Measurements from ENCODE around the gene MTA1. TPM values are rescaled to one million over a fixed set of nuclear protein-coding genes. Genes with fewer than 3 reads are reported as not detected.

Gene MTA1
- total RNA-seq, 1 donor from 2014 or later, result 64.1 TPM

DNA sequence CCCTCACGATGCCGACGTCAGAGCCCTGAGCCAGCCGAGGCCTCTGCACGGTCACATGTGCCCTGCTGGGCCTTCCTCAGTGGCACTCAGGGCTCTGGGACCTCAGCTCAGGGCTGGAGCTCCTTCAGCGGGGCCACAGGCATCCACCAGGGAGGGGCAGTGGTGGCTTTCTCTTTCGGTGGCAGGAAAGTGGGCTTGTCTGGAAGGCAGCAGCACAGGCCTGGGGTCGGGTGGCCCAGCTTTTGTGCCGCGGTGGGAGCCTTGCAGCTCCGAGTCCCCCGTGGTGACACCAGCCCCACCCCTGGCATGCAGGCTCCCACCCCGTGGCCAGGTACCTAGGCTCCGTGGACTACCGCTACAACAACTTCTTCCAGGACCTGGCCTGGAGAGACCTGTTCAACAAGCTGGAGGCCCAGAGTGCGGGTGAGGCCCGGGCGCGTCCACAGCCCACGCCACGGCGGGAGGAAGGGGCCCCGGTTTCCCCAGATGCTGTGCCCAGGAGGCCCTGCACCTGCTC is 35.5 kb upstream of the MTA1 start:
- TF ChIP-seq, protein P1, sequence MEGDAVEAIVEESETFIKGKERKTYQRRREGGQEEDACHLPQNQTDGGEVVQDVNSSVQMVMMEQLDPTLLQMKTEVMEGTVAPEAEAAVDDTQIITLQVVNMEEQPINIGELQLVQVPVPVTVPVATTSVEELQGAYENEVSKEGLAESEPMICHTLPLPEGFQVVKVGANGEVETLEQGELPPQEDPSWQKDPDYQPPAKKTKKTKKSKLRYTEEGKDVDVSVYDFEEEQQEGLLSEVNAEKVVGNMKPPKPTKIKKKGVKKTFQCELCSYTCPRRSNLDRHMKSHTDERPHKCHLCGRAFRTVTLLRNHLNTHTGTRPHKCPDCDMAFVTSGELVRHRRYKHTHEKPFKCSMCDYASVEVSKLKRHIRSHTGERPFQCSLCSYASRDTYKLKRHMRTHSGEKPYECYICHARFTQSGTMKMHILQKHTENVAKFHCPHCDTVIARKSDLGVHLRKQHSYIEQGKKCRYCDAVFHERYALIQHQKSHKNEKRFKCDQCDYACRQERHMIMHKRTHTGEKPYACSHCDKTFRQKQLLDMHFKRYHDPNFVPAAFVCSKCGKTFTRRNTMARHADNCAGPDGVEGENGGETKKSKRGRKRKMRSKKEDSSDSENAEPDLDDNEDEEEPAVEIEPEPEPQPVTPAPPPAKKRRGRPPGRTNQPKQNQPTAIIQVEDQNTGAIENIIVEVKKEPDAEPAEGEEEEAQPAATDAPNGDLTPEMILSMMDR (conservative IDR thresholded peaks at IDR 0.05; ENCODE audit: low read depth, low read length), result no peak
- DNase-seq (ENCODE audit: low read depth), result no peak

DNA sequence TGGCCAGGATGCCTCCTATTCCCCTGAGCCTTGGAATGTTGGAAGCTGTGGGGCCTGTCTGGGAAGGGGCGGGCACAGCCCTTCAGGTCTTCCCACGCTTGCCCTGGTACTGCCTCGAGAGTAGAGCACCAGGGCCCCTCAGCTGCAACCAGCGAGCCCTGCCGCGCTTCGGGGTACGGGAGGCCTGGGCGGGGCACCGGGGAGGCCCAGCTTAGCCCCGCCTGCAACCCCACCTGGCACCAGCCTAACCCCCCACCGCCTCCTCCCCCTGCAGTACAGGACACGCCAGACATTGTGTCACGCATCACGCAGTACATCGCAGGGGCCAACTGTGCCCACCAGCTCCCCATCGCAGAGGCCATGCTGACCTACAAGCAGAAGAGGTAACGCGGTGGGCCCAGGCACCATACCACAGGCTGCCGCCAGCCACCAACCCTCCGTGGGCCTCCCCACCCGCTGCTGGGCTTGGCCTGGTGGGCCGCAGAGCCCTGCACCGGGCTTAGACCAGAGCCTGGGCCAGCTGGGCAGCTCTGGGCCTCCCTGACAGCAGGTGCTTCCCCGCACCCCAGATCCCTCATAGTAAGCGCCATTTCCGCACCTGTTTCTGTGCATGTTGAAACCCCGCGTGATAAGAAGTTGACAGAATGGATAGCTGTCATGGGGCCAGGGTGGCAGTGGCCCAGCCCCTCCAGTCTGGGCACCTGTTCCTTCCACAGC is 34.9 kb upstream of the MTA1 start:
- TF ChIP-seq, protein P1 (conservative IDR thresholded peaks at IDR 0.05; ENCODE audit: low read depth, low read length), result no peak
- no peak overlapping the region for H3K4me3 ChIP-seq (ENCODE audit: low read depth, low read length)
- DNase-seq (ENCODE audit: low read depth), result no peak

More for the DNA sequence above, 35.5 kb upstream of the MTA1 start:
- no peak overlapping the region for H3K4me3 ChIP-seq (ENCODE audit: low read depth, low read length)

DNA sequence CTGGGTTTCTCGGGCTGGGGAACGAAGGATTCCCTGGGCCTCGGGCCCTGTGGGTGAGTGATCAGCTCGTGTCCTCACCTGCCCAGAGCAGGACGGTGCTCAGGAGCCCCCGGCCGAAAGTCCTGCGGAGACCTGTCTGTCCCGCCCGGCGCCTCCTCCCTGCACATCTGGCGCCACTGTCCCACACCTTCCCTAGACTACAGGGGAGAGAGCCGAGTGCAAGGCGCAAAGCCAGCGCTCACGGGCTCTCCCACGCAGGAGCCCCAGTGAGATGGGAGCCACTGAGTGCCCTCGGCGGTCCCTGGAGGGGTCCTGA is 34.3 kb upstream of the MTA1 start:
- DNase-seq (ENCODE audit: low read depth), result no peak
- TF ChIP-seq, protein P1 (conservative IDR thresholded peaks at IDR 0.05; ENCODE audit: low read depth, low read length), result no peak
- no peak overlapping the region for H3K4me3 ChIP-seq (ENCODE audit: low read depth, low read length)

DNA sequence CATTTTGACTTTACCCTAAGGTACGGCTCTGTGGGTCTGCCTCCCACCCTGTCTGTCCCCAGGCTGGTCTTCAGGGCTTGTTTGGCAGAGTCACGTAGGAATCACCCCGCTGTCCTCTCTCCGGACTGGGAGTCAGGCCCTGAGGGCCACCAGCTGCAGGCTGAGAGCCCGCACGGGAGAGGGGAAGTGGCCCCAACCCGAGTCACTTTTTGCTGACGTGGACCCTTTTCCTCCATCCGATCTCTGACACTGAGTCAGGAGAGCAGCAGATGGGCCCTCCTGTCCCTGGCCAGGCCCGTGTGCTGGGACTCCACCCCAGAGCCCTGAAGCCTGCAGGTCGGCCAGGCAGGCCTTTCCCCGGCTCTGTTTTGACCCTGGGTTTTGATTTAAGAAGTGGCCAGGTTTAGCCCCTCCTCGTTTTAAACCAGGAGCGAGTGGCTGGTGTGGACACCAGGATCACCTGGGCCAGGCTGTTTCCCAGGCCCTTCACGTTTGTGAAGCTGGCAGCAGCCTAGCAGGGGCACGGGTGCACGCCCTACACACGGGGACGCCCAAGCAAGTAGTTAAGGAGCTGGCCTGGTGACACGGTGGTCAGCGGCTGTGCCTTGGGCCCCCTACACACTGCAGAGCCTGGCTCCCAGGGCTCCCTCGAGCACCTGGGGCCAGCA is 33.8 kb upstream of the MTA1 start:
- DNase-seq (ENCODE audit: low read depth), result no peak
- no peak overlapping the region for H3K4me3 ChIP-seq (ENCODE audit: low read depth, low read length)
- TF ChIP-seq, protein P1 (conservative IDR thresholded peaks at IDR 0.05; ENCODE audit: low read depth, low read length), result no peak

DNA sequence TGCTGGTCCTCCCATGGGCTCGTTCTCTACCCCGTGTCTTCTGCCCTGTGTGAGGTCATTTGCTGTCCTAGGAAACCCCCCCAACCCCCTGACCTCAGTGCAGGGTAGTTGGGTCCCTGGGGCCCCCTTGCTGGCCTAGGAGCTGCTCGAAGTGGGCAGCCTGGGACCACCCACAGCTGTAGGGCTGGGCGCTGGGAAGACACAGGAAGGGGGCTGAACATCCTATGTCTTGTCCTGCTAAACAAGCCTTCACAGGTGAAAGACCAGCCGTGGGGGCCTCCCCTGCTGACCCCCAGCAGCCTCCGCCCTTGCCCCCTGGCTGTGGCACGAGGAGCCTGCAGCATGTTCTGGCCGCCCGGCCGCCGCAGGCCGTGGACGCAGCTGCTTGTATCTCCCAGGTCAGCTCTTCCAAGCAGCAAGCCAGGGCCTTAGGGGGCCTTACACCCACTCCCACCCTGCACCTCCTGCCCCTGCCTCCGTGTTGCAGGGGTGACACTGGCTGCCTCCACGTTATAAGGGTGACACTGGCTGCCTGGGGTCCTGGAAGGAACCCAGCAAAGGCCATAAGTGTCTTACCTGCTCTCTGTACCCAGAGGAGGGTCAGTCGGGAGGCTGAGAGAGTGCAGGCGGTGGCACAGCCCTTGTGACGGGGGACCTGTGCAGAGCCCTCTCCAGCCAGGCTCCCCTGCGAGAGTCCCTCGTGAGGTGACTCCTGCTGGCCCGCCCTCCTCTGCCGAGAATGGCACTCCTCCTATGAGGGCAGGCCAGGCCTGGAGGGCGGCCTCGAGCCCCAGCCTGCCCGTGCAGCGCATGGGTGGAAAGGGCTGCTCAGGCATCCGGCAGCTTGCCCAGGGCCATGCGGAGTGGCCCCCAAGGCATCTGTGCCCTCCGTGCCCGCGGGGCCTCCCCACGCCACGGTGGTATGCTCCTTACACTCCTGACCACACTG is 32.8 kb upstream of the MTA1 start:
- no peak overlapping the region for H3K4me3 ChIP-seq (ENCODE audit: low read depth, low read length)
- DNase-seq (ENCODE audit: low read depth), result no peak
- TF ChIP-seq, protein P1 (conservative IDR thresholded peaks at IDR 0.05; ENCODE audit: low read depth, low read length), result no peak

DNA sequence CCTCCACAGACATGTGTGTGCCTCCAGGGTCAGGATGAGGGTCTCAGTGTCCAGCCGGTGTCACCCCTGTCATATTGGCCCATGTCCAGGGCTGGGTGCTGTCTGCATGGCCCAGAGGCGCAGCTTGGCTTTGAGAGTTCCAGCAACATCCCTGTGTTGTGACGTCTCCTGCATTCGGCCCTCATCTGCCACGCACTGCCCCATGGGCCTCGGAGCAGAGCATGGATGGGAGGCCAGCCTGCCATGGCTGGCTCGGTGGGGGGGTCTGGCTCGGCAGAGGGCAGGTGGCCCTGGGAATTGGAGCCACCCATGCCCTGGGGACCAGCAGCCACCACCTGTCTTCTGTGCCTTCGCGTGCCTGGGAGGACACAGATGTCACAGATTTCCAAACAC is 32.1 kb upstream of the MTA1 start:
- TF ChIP-seq, protein P1 (conservative IDR thresholded peaks at IDR 0.05; ENCODE audit: low read depth, low read length), result no peak
- no peak for DNase-seq (ENCODE audit: low read depth)
- H3K4me3 ChIP-seq (ENCODE audit: low read depth, low read length), result no peak overlapping the region
